GM12873 (cell line): Measurements from ENCODE around the gene C2orf42.

Experiments used
- TF ChIP-seq, protein P1 (sequence below): IDR thresholded peaks from 2 replicates; pipeline ENCODE4 v1.5.1; 2012; ENCODE audit warnings: low read depth, mild to moderate bottlenecking, moderate library complexity, low read length, control low read depth; ENCODE audit not compliant: insufficient read depth; ENCODE audit errors: missing control alignments

Gene C2orf42

DNA sequence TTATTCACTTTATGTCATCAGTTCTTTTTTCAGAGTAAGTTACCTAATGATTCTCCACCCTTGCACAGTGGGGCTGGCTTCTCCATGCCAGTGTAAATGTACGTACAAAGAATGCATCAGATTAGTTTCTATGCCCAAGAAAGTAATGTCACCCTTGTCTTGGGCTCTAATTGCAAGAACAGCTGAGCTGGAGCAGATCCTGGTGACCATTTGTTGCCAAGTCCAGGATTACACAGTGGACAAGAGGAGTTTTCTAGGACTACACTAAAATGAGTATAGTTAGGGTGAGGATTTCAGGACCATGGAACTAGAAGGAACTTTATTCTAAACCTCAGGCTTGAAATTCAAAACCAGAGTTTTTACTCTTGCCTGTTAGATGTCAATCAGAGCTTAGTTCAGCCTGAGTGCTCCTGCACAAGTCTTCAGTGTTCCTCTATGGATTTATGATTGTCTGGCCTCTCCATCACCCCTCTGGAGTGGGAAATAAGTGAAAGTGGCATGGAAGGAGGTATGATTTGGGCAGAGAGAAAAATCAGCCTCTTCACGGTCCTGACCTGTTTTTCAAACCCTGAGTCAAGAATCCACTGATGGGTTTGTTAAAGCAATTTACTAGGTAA, 73.8 kb downstream of the C2orf42 start:
- TF ChIP-seq, protein P1, sequence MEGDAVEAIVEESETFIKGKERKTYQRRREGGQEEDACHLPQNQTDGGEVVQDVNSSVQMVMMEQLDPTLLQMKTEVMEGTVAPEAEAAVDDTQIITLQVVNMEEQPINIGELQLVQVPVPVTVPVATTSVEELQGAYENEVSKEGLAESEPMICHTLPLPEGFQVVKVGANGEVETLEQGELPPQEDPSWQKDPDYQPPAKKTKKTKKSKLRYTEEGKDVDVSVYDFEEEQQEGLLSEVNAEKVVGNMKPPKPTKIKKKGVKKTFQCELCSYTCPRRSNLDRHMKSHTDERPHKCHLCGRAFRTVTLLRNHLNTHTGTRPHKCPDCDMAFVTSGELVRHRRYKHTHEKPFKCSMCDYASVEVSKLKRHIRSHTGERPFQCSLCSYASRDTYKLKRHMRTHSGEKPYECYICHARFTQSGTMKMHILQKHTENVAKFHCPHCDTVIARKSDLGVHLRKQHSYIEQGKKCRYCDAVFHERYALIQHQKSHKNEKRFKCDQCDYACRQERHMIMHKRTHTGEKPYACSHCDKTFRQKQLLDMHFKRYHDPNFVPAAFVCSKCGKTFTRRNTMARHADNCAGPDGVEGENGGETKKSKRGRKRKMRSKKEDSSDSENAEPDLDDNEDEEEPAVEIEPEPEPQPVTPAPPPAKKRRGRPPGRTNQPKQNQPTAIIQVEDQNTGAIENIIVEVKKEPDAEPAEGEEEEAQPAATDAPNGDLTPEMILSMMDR: no peak

DNA sequence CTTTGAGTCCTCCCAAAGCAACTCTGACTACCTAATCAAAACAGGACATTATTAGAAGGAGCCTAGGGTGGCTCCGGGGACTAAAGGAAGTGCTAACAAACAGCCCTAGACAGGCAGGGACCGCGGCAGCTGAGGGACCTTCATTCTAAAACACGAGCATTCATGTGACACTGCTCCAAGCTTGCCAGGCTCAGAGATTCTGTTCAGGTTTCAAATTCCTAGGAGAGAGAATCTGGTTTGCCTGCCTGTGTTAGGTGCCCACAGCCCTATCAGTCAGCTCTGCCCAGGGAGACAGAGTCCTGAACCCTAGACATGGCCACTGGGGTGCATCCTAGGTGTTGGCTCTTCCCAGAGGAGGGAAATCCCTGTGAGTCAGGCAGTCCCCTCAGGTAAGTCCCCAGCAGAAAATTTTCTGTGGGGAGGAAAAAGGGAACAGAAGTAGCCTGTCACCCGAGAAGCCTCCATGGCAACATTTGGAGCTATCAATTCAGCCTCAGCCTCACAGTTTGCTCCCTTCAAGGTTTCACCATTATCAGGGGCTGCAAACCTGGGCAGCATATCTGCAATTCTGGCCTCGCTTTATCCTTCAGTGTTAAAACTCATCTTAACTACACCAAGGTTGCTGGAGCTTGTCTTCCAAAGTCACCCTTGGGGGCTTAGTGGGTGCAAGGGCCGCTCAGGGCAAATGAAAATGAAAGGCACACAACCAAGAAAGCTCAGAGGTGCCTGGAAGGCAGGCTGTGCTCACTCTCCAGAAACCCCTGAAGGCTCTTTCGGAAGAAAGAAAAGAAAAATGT, 75.0 kb downstream of the C2orf42 start:
- TF ChIP-seq, protein P1: no peak

DNA sequence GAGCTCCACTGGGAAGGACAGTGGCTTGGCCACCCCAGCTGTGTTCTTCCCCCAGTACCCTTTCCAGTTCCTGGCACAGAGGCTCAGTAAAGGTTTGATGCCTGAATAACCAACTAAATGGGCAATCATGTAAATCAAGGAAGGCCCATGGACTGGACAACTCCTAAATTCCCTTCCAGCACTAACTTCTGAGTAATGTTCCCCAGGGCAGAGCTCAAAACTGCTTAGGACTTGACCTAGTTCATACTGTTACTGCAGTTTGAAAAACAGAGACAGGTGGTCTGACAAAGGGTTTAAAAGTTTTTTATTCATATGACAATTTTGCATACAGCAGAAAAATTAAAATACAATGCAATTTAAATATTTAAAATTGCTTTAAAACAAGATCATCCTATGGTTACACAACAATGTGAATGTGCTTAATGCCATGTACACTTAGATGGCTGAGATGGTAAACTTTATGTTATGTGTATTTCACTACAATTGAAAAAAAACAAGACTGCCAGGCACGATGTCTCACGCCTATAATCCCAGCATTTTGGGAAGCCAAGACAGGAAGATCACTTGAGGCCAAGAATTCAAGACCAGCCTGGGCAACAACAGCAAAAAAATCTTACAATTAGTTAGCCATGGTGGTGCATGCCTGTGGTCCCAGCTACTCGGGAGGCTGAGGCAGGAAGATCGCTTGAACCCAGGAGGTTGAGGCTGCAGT, 77.3 kb downstream of the C2orf42 start:
- TF ChIP-seq, protein P1: no peak

DNA sequence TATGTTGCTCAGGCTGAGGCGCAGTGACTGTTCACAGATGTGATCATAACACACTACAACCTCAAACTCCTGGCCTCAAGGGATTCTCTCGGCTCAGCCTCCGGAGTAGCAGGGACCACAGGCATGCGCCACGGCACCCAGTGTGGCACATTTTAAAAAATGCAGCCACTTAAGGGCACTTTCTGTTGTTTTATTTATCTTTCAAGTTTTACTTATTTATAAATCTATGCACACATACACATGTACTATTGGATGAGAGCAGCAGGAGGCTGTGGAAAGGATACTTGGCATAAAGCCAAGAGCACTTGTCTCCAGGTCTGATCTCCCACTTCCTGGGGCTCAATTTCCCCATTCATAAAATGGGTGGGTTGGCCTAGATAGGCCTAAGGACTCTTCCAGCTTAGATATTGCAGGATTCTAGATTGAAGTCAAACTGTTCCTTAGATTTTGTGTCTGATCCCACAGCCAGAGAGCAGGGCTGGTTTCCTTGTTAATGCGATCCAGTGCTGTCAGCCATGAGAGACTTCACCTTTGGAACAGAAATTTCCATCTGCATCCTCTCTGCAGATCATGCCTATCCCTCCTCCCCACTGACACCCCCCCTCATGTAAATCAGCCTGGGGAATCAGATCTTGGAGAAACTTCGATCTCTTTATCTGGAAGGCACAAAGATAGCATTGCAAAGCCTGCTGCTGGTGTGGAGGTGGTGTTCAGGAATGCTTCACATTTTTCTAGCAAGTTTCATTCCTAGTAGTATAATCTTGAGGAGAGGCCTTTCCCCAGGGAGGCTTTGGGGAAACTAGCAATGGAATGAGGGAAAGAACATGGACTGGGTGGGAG, 78.8 kb downstream of the C2orf42 start:
- TF ChIP-seq, protein P1: no peak

DNA sequence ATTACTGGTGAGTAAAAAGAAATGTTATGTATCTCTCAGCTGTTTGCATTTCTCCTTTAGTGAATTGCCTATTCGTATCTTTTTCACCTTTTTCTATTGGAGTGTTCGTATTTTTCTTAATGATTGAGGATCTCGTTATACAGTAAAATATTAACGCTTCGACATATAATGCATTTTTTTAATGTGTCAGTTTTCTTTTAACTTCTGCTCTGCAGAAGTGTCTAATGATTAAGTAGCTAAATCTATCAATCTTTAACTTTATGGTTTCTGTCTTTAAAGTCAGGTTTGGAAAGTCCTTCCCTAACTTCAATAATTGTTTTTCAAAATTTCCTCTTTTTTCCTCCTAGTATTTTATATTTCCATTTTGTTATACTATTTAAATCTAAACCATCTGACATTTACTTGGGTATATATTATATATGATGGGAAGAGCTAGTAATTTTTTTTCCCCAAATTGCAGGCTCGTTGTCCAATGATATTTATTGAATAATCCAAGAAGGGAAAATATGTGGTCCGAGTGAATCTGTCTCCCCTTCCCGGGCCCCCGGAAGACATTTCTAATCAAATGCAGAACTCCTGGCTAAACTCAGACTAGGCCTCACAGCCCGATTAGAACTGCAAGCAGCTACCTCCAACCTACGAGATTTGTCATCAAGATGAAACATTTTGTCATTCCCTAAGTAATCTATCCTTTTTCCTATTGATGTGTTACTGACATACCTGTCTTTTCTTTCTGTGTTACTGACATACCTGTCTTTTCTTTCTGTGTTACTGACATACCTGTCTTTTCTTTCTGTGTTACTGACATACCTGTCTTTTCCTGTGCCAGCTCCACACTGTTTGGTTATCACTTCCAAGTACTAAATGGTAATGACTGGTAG, 86.3 kb downstream of the C2orf42 start:
- TF ChIP-seq, protein P1: no peak

DNA sequence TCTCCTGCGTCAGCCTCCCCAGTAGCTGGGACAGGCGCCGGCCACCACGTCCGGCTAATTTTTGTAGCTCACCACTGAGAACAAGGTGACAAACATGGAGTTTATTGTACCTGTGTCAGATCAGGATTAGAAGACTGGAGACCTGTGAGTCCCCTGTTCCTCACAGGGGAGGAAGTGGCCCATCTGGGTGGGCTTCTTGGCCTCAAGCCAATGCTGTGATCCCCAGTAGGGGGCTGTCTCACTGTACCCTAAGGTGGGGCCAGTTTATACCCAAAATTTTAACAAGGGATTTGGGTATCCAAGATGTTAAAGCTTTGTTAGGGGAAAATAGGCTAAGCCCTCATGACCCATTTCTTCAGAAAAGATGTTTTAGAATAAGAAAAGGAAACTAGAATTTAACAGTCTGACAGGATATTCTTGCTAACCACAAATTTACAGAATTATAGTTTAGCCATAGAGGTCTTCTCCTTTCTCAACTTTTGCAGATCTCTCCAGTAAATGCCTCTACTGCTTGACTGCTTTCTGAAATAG, 87.2 kb downstream of the C2orf42 start:
- TF ChIP-seq, protein P1: no peak
